ENCODE results near the gene CACNA1I. TPM values are rescaled to one million over a fixed set of nuclear protein-coding genes. Genes with fewer than 3 reads are reported as not detected.
A peak's percentile ranks its signal among the peaks of the same experiment; 100 is the strongest.

The CACNA1I gene
- total and polyA plus RNA-seq, 10 donors: 0.24 to 4.1 (median 1.1) TPM

DNA sequence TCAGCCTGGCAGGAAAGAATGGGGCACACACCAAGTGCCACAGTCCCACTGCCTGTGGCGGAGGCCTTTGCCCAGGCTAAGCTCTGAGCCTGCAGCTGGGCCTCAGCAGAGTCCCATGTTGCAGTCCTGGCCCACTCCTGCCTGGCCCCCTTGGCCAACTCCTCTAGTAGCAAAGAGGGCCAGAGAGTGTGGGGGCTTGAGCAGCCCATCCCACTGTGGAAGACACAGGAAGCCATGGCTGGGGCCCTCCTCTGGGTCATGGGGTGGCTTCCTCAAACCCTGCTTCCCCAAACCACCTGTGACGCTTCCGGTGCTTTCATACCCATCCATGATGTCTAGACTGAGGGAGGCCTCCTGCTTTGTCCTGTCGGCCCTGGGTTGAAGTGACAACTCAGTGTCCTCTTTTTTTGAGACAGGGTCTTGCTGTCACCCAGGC, 43.8 kb upstream of the CACNA1I start:
- intact Hi-C loops (cut with DNase I; ENCODE audit: low total_unique reads): loop anchor here (5.0 kb wide), 1 partner anchor 34 kb away; no protein-coding TSS in a partner anchor

DNA sequence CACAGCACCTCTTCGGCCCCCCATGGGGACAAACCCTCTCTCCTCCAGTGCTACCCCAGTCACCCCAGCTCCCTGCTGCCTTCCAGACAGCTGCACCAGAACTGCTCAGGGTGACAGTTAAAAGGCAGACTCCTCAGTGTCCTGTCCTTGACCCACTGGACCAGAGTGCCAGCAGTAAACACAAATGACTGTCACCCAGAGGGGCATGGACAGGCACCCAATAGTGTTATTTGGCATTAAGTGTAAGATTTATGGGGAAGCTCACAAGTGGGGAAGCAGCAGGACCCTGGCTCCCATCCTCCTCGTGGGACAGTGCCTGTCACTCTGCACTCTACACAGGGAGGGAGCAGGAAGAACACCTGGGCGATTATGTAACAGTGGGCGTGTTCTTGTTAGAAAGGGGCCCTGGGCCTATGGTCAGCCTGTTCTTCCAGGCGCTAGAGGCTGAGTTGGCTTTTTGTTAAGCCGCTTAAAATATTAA, 43.0 kb upstream of the CACNA1I start:
- DNase-seq: no peak
- H3K27me3 ChIP-seq (replicated peaks in 1 of 7): no peaks in the 10 kb centered on the region
- WGBS, 5 donors: 45 to 62% (median 56%) methylated on average over 5 to 6 of the region's 6 CpGs
- peak overlapping the region in 1 of 8 donors; percentile 64 for H3K4me3 ChIP-seq
- H3K27ac ChIP-seq: peak overlapping the region; percentile 60 to 99 (median 78)
- H3K4me1 ChIP-seq: peaks cover 79 to 98% (median 96%) of the 10 kb centered on the region in 6 donors
- TF ChIP-seq POLR2AphosphoS5 (IDR thresholded peaks at IDR 0.05) (peak in 1 of 3 donors; percentile 24), POLR2A (IDR thresholded peaks at IDR 0.05) (no peak)
- H3K36me3 ChIP-seq: peaks cover 3 to 84% (median 43%) of the 10 kb centered on the region in 6 donors
- H3K9me3 ChIP-seq: no peaks in the 10 kb centered on the region
- intact Hi-C loops (cut with DNase I; ENCODE audit: low total_unique reads): loop anchor here (5.0 kb wide), 1 partner anchor 35 kb away; no protein-coding TSS in a partner anchor

More for the DNA sequence above, 43.8 kb upstream of the CACNA1I start:
- Histone ChIP-seq H3K27me3 (replicated peaks in 1 of 7) (no peaks in the 10 kb centered on the region), H3K4me3 (peak overlapping the region in 1 of 8 donors; percentile 64), H3K36me3 (peaks cover 3 to 92% (median 51%) of the 10 kb centered on the region in 6 donors), H3K9me3 (no peaks in the 10 kb centered on the region), H3K4me1 (peaks cover 84 to 100% (median 100%) of the 10 kb centered on the region in 6 donors), H3K27ac (peak overlapping the region; percentile 20 to 99 (median 78))
- 21 to 50% (median 33%) methylated on average over 3 to 4 of the region's 4 CpGs for WGBS, 5 donors
- peak; percentile 85 for DNase-seq
- TF ChIP-seq POLR2AphosphoS5 (IDR thresholded peaks at IDR 0.05) (peak; percentile 49 to 71 (median 62)), POLR2A (IDR thresholded peaks at IDR 0.05) (no peak)

DNA sequence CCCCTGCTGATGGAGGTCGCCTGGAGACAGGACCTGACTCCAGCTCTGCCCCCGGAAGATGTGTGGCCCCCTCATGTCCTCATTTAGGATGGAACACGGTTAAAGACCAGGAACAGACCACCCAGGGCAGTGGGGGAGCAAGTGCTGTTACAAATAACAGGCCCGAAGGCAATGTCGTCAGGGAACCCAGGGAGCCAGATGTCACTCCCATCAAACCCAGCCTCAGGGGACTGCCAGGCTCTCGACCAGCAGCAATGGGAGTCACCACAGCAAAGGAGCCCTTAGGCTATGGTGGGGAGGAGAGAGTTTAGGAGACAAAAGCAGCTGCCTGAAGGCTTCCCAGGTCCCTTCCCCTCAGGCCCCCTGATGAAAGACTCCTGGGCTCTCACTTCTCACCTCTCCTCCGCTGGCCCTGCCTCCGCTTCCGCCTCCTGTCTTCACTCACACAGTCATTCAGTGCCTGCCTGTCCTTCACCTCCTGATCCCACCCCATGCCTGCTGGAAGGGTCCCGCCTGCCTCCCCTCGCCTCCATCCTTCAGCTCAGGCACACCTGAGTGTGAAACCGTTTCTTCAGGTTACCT, 42.4 kb upstream of the CACNA1I start:
- H3K4me3 ChIP-seq: peak overlapping the region in 5 of 8 donors; percentile 8 to 64 (median 27)
- intact Hi-C loops (cut with DNase I; ENCODE audit: low total_unique reads): loop anchor here (5.0 kb wide), 1 partner anchor 36 kb away; no protein-coding TSS in a partner anchor
- peak; percentile 84 for DNase-seq
- H3K4me1 ChIP-seq: peaks cover 73 to 96% (median 94%) of the 10 kb centered on the region in 6 donors
- H3K36me3 ChIP-seq: peaks cover 3 to 78% (median 37%) of the 10 kb centered on the region in 6 donors
- peak overlapping the region; percentile 51 to 99 (median 80) for H3K27ac ChIP-seq
- TF ChIP-seq POLR2AphosphoS5 (IDR thresholded peaks at IDR 0.05) (peak in 2 of 3 donors; percentile 34 to 61), POLR2A (IDR thresholded peaks at IDR 0.05) (no peak)
- H3K27me3 ChIP-seq (replicated peaks in 1 of 7): no peaks in the 10 kb centered on the region
- H3K9me3 ChIP-seq: no peaks in the 10 kb centered on the region
- WGBS, 5 donors: 60 to 81% (median 72%) methylated on average over 10 to 12 of the region's 12 CpGs

DNA sequence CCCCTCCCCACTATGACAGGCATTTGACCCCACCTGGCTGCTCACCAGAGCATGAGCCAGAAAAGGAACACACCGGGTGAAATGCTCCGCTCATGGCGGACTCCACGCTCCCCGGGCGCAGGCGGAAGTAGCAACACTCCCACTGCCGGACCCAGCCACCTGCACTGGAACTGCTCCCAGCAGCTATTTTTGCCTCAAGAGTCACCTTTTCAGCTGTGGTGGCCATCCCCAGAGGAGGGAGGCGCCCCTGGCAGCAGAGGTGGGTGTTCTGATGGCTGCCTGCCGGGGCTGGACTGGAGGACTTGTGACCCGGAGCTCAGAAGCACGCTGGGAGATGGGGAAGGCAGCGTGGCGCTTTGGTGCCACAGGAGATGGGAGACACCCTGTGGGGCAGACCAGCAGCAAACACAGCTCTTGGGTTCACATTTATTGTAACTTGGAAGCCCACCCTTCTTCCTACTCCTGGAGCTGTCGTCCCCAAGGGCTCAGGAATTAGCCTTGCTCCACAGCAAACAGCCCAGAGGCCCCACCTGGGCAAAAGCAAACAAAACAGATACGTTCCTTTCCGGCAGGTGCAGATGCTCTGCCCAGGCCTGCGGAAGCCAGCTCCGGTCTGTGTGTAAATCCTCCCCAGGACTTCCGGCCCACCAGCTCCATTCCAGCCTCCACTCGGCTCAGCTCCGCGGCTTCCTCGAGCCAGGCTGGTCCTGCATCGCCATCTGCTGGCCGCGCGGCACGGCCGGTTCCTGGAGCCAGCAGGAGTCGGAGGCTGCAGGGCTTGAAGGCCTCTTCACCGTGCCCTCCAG, 41.7 kb upstream of the CACNA1I start:
- peaks cover 71 to 95% (median 90%) of the 10 kb centered on the region in 6 donors for H3K4me1 ChIP-seq
- TF ChIP-seq, protein P1, sequence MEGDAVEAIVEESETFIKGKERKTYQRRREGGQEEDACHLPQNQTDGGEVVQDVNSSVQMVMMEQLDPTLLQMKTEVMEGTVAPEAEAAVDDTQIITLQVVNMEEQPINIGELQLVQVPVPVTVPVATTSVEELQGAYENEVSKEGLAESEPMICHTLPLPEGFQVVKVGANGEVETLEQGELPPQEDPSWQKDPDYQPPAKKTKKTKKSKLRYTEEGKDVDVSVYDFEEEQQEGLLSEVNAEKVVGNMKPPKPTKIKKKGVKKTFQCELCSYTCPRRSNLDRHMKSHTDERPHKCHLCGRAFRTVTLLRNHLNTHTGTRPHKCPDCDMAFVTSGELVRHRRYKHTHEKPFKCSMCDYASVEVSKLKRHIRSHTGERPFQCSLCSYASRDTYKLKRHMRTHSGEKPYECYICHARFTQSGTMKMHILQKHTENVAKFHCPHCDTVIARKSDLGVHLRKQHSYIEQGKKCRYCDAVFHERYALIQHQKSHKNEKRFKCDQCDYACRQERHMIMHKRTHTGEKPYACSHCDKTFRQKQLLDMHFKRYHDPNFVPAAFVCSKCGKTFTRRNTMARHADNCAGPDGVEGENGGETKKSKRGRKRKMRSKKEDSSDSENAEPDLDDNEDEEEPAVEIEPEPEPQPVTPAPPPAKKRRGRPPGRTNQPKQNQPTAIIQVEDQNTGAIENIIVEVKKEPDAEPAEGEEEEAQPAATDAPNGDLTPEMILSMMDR (IDR thresholded peaks at IDR 0.05 in 8 of 11, conservative IDR thresholded peaks at IDR 0.05 in 3 of 11): peak; percentile 93 to 99 (median 98)
- TF ChIP-seq POLR2A (IDR thresholded peaks at IDR 0.05) (peak in 2 of 3 donors; percentile 81 to 93), POLR2AphosphoS5 (IDR thresholded peaks at IDR 0.05) (peak; percentile 87 to 94 (median 88))
- WGBS, 5 donors: 21 to 36% (median 32%) methylated on average over 20 to 32 of the region's 32 CpGs
- H3K27me3 ChIP-seq (replicated peaks in 1 of 7): no peaks in the 10 kb centered on the region
- intact Hi-C loops (cut with DNase I; ENCODE audit: low total_unique reads): loop anchor here (5.0 kb wide), 1 partner anchor 37 kb away; no protein-coding TSS in a partner anchor
- peak; percentile 99 for DNase-seq
- H3K9me3 ChIP-seq: no peaks in the 10 kb centered on the region
- H3K36me3 ChIP-seq: peaks cover 3 to 71% (median 31%) of the 10 kb centered on the region in 6 donors
- peak overlapping the region in 7 of 8 donors; percentile 4 to 64 (median 18) for H3K4me3 ChIP-seq
- H3K27ac ChIP-seq: peak overlapping the region; percentile 41 to 99 (median 77)

DNA sequence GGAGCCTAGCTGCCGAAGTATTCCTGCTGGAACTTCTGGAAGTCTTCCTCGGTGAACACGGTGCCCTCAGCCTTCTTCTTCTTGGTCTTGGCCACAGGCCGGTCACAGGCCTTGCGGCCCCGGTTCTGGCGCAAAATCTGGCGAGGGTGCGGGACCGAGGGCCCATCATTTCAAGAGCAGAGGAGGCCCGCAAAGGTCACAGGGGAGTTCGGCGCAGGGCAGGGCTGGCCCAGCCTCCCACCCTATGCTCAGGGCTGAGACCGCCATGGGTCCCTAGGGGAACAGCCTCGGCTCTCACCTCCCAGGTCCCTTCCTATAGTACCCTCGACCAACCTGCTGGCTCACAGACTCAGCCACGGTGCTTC, 41.1 kb upstream of the CACNA1I start:
- DNase-seq: peak; percentile 86
- Histone ChIP-seq H3K27ac (peak overlapping the region; percentile 41 to 99 (median 77)), H3K4me1 (peaks cover 70 to 95% (median 89%) of the 10 kb centered on the region in 6 donors), H3K9me3 (no peaks in the 10 kb centered on the region), H3K36me3 (peaks cover under 1 to 65% (median 25%) of the 10 kb centered on the region in 6 donors), H3K27me3 (replicated peaks in 1 of 7) (no peaks in the 10 kb centered on the region), H3K4me3 (peak overlapping the region in 7 of 8 donors; percentile 4 to 64 (median 18))
- intact Hi-C loops (cut with DNase I; ENCODE audit: low total_unique reads): loop anchor here (5.0 kb wide), 1 partner anchor 37 kb away; no protein-coding TSS in a partner anchor
- no peak for TF ChIP-seq POLR2AphosphoS5 (IDR thresholded peaks at IDR 0.05)
- TF ChIP-seq, protein P1 (IDR thresholded peaks at IDR 0.05 in 8 of 11, conservative IDR thresholded peaks at IDR 0.05 in 3 of 11): peak in 5 of 11 experiments; percentile 34 to 63 (median 51)
- no peak for TF ChIP-seq POLR2A (IDR thresholded peaks at IDR 0.05)
- 51 to 80% (median 60%) methylated on average over 9 to 17 of the region's 17 CpGs for WGBS, 5 donors

Measured in spleen (tissue), 11 donors.